ENCODE measurements around the gene BSND.
A peak's percentile ranks its signal among the peaks of the same experiment; 100 is the strongest.
"Not testable (repeated sequence)": the region's sequence is repeated elsewhere in the genome, so short reads cannot be mapped to it uniquely, and the experiment has no call there.

Gene BSND

DNA sequence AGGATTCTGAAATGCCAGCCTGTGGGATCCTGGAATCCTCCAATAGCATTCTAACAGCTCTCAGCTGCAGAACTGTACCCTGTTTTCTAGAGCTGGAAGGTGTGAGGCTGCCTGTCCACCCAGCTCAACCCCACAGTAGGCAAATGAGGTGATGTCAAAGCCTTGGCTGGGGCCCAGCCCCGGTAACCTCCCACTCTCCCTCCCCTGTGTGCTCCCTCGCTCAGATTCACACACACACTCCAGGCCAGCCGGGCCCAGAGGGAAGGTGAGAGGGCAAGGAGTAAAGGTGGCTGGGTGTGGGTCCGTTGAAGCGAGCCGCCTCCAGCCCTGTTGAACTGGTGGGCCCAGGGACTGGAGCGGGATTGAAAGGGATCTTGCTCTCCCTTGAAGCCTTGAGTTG lies at the start of gene BSND:
TSS of gene BSND (plus strand) at position 257 of the 400 bp plus-strand sequence. CDS start 254 bp downstream, outside the sequence.
- no peak for DNase-seq

DNA sequence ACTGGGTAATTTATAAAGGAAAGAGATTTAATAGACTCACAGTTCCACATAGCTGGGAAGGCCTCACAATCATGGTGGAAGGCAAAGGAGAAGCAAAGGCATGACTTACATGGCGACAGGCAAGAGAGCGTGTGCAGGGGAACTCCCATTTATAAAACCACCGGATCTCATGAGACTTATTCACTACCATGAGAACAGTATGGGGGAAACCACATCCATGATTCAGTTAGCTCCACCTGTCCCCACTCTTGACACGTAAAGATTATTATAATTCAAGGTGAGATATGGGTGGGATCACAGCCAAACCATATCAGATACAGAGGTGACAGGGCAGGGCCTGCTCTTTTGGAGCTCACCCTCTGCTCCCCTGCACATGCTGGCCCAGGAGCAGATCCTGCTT lies 49.7 kb upstream of the BSND start:
- DNase-seq, result no peak

DNA sequence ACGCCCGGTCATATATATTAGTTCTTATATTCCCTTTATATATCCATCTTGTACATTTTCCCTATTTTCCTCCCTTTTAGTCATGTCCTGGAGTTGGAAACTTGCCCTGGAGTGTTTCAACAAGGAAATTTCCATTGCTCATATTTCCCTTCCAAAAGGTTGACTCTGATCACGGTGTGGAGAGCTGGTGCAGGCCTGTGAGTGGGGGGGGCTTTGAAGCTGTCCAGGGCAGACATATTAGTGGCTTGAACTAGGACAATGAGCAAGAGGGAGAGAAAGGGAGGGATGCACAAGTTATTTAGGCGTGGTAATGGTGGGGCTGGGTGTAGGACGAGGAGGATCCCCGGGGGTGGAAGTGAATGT lies 48.7 kb upstream of the BSND start:
- no peak for DNase-seq

DNA sequence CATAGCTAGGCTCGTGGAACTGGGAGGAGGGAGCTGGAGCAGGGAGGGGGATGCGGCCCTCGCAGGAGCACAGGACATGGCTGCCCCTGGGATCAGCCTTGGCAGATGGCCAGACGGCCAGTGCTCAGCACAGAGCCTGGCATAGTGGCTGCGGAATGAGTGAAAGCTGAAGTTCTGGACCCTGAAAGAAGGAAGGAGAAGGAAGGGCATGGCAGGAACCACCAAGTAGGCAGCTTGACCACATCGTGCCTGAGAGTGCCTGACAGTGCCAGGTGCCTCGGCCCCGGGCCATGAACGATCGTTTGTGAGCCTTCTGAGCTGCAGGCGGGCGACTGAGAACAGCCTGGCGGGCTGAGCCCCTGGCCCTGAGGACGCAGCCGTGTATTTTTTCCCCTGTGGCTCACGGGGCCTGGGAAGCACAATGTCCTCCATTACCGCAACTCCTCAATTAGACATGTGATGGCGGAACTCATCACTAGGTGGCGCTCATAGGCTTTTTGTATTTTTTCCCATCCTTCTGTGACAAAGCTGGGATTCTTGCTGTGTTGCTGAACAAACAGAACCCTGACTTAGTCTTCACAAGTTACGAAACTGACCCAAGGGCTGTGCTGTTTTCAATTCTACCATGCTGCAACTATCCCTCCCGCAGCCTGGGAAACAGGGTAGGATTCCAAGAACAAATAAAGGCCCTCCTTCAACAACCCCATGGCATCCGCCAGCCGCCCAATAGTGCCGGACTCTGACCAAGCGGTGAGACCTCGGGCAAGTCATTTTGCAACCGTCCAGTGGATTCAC lies 48.2 kb upstream of the BSND start:
- DNase-seq, result peak; percentile 77

DNA sequence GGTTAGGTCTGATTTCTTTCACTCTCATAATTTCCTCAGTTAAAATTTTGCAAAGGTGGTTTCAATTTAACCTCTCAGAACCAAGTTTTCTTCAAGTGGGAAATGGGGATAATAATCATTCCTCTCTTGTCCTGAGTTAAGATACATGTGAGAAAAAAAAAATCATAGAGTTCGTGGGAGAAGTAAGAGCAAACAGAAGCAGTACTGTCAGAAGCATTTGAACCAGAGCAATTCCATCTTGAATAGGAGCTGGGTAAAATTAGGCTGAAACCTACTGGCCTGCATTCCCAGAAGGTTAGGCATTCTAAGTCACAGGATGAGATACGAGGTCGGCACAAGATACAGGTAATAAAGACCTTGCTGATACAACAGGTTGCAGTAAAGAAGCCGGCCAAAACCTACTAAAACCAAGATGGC lies 46.9 kb upstream of the BSND start:
- no peak for DNase-seq

DNA sequence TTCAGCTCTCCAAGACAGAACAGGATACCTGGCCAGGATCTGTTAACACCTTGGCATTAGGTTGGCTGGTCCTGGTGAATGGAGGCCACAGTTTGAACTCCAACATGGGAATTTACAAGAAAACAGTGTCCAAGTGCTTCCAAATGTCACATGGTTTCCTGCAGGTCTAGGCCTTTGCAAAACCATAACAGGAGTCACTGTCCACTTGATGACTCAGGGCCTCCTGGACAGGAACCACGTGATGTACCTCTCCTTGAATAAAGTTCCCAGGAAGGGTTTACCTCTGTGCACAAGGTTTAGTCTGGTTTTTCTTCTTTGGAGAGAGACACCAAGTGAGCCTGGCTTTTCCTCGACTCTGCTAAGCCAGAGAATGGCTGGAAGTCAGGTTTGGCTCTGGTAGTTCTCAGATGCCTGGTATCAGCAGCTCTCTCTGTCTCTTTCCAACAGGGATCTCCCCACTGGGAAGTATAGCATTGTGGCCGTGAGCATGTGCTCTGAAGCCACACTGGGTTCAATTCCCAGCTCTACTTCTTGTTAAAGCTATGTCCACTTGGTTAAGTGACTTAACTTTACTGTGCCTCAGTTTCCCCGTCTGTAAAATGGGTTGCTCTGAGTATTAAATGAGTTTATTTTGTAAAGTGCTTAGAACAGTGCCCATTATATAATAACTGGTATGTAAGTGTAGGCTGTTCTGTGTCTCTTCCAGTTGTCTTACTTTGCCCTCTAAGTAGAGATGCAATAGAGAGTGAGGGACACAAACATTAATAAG lies 45.6 kb upstream of the BSND start:
- no peak for DNase-seq

DNA sequence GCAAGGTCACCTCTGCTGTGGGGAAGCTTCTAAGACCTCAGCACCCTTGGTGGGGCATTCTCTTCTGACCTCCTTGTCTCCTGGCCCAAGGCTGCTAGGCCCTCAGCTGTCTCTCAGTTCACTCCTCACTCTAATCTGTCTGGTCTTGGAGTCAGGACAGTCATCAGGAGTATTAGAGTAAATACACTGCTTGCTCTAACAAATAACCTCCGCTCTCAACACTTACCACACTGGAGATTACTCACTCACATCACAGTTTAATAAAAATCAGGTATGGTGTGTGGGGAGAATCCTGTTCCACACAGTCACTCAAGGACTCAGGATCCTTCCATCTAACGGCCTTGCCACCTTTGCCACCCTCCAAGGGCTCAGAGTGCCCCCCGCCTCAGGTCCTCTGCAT lies 44.9 kb upstream of the BSND start:
- DNase-seq, result no peak

DNA sequence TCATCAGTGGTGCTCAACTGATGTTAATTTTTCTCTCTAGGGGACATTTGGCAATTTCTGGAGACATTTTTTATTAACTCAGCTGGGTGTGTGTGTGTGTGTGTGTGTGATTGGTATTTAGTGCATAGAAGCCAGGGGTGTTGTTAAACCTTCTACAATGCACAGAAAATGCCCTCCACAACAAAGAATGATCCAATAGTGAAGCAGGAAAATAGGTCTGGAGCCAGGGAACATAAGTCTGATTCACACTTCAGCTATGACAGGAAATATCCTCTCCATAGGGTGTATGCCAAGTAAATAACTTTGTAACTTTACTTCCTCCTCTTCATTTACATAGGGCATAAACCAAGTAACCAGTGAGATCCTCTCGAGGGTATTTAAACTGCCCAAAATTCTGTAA lies 43.4 kb upstream of the BSND start:
- no peak for DNase-seq

DNA sequence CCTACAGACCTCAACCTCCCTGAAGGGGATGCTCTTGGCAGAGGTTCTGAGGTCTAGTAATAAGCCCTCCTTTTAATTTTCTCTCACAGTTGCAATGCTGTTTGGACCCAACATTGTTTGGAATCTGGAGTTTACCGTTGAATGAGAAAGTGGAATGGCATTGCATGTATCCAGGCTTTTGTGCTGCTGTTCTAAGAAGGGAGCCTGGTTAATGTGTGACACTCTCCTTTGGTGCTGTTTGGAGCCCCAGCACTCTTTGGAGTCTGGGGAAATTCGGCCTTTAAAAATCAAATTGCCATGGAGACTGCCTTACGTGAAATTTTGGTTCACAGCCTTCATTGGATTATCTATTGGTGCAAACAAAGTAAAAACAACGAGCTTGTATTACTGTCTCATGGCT lies 42.0 kb upstream of the BSND start:
- no peak for DNase-seq

DNA sequence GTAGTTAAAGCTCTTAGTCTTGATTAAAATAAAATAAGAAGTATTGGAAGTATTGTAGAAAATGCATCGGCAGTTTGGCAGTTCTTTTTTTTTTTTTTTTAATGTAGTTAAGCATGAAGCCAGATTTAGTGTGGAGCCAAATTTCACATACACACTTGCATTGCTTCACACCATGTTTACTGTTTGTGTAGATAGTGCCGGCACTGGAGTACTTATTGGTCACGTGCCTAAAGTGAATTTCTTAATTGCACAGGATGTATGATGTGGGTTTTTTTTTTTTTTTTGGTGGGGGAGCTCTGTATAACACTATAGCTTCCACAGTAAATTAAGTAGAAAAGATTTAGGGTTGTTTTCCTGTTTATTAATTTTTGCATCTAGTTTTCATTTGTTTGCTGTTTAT lies 39.5 kb upstream of the BSND start:
- DNase-seq, result no peak

DNA sequence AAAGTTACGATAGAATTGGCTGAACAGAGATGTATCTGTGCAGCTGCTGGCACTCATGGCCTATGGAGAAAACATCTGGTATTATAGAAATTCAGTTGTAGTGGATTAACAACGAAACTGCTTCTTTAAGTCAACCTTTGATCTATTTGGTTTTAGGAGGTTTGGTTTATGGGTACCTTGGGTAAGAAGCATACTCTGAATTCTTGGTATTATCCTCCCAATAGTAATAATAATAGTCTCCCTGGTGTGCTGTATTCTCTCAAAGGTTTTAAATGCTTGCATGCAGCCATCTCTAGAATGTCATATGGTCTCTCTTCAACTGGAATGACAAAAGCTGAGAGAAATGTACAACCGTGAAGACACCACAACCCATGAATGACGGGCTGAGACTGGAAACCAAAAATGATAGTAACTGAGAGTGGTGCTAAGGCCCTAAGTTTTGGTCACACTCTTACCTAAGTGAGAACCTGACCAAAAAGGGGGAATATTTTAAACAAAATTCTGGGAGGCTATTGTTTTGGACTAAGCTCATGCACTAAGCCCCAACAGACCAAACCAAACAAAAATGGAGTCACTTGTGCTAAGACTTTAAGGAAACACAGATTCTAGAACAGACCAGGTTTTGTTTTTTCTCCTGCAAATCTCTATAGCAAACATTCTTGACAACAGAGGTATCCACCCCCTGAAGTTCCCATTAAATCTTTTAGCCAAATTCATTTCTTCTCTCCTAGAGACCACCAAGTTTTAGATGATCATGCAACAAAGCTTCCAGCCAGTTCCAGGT lies 35.9 kb upstream of the BSND start:
- no peak for DNase-seq

DNA sequence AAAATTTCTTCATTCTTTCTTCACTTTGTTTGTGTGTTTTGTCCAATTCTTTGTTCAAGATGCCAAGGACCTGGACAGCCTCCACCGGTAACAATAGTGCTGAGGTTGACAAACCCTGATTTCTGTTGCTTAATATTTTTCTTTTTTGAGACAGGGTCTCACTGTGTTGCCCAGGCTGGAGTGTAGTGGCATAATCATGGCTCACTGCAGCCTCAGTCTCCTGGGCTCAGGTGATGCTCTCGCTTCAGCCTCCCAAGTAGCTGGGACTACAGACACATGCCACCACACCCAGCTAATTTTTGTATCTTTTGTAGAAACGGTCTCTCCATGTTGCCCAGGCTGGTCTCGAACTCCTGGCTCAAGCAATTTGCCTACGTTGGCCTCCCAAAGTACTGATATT lies 34.9 kb upstream of the BSND start:
- not testable (repeated sequence) for DNase-seq

DNA sequence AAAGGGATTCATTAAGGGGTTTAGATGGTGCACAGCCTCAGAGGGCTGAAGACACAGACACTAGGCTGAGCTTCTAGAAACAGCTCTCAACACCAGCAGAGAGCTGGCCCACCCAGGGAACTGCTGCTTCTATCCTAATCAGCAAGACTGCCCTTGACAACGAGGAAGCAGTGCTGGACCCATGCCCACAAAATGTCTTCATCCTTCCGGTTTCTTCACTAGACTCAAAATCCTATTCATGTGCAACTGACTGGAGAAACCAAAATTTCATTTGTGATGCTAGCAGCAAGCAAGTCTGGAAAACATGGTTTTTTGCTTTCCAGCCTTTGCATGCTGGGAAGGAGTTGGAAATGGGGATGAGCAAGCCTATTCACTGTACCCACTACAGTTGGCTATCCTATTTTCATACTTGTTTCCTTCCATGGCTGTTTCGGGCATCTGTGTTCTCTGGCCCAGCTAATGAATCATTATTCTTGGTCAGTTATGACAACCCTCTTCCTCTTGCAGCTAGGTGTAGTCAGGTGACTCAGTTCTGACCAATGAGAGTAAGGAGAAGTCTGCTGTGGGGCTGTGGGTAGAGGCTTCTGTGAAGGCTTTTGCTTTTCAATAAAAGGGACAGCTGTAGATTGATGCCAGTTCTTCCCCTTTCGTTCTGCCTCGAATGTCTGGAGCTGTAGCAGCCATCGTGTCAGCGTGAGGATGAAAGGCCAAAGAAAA lies 33.0 kb upstream of the BSND start:
- DNase-seq, result no peak

DNA sequence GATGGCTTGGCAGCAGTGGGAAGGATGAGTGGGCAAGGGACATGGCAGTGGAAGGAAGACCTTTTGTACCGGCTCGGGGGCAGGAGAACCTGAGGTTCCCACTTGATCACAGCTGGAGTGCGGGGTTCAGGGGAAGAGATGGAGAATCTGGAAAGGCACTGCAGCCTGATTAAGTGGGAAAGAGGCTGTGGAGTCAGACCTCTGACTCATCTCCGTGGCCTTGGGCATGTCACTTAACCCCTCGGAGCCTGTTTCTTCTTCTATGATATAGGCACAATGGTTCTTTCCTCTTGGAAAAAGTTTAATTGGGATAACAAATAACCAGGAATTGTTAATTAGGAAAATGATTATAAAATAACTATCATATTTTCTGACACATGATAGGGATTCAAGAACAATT lies 31.4 kb upstream of the BSND start:
- no peak for DNase-seq

DNA sequence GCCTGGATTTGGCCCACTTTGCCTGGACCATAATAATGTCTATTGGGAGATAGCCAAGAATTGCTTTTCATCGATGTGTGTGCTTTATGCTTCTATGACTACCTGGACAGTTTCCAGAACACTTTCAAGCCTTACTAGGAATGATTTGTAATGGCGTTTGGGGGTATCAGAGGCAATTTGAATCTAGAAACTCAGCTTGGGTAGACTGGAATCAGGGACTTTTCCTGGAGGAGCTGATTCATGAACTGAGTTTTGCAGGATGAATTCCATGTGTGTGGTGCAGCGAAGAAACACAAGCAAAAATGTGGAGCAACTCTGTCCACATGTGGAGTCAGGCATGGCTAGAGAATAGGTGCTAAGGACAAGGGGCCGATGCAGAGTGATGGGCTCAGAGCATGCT lies 30.2 kb upstream of the BSND start:
- no peak for DNase-seq

DNA sequence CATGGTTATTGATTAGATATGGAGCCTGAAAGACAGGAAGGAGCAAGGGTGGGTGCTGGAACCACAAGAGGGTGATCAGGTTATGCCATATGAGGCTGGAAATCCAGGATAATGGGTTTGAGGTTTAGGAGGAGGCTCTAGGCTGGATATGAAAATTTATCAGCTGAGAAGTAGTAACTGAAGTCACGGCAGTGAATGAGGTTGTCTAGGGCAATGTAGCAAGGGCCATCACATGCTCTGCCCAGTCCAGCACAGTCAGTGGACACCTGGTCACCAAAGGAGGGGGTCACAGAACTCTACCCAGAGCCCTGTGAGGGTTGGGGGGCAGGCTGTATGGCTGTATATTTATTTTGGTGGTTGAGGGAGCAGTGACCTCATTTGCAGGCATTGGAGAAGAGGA lies 28.9 kb upstream of the BSND start:
- DNase-seq, result no peak

DNA sequence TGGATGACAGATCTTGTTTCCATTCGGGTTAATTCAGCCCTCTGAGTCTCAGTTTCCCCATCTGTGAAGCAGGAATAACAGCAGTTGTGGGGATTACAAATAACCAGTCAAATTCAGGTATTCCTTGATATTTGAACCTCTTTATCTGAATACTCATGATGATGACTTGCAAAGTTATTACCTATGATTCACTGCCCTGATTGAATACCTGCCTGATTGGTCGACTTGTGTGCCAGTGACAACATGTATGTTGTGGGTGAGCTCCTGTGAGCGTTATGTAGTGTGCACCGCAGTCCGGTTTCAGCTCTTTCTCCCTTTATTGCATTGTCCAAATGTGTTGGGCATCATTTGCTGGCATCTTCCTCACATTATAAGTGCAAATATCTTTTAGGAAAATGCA lies 27.8 kb upstream of the BSND start:
- no peak for DNase-seq

DNA sequence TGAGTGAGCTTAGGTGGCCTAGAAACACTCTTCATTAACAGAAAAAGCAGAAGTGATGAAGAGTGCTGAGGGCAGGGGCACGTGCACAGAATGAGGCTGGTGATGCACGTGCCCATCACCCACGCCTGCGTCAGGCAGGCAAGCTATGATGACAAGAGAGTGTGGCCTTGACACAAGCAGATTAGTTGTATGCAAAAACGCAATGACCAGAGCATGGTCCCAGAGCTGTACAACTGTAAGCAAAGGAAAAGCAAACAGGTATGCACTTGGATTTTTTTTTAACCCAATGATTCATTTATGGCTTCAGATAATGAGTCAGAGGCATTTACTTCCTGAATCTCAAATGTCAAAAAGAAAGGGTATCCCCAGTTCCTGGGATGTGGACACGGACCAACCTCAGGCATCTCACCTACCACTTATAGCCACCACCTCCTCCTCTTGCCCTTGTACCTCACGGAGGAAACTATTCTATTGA lies 27.4 kb upstream of the BSND start:
- no peak for DNase-seq

DNA sequence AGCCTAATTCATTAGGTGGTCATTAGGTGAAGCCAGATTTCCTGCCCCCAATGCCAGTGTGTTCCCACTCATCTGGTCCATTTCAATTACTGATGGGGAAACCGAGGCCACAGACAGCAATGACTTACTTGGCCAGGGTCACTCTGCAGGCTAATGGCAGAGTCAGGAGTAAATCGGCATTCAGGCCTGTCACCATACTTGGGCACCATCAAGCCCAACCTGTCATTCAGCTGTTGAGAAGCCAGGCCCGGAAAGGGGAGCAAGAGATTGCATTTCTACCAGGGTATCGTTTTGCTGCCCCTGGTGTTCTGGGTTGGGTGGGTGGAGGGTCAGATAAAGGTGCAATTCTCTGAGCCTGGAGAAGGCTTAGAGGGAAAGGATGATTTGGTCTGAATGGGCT lies 26.3 kb upstream of the BSND start:
- DNase-seq, result no peak

DNA sequence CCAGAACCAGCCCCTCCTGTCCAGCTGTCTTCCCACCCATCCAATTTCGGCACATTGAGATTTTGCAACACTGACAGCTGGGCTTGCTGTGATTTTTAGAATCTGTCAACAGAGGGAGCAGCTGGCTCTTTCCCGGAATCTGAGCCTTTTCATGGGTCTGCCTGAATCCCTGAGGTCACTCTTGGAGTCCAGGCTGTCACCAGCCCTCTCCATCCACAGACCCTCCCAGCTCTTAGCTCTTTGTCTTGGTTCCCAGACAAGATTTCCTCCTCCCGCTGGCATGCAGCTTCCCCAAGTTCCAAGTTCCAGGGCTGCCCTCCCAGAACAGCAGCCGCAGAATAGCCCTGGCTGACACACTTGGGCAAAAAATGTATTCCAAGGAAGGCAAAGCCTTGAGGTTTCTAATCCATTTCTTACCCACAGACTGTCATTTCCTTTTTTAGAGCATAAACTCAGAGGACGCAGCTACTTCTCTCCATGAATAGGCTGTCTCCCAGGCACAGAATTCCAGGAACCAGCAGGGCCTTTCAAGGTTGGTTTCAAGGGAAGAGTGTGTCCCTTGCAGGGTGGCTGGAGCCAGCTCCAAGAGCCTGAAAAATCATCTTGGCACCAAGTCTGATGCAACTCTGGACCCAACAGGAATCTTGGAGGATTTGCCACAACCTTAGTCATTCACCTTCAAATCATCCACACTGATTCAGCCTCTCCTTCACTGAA lies 25.4 kb upstream of the BSND start:
- DNase-seq, result peak; percentile 44

DNA sequence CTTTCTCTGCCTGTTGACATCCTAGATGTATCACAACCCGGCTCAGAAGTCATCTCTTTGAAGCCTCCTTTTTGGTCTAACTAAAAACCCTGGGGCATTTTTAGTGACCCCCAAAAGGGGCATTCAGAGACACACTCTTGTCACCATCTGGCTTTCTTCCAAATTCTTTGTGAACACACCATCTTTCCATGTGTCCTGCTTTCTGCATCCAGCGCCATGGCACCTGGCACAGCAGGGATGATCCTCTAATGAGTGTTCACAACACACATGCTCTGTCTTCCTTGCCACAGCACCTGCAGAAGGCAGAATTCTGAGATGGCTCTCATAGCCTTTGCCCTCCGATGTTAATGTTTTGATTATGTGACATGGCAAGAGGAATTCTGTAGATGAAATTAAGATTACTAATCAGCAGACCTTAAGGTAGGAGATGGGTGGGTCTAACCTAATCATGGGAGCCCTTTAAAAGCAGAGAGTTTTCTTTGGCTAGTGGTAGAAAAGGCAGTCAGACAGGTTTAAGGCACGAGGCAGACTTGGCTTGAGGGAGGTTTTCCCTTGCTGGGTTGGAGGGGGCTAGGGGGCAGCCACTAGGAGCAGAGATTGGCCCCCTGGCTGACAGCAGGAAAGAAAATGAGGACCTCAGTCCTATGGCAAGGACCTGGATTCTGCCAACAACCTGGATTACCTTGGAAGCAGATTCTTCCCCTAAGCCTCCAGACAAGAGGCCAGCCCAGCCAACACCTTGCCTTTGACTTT lies 23.2 kb upstream of the BSND start:
- DNase-seq, result peak; percentile 53

DNA sequence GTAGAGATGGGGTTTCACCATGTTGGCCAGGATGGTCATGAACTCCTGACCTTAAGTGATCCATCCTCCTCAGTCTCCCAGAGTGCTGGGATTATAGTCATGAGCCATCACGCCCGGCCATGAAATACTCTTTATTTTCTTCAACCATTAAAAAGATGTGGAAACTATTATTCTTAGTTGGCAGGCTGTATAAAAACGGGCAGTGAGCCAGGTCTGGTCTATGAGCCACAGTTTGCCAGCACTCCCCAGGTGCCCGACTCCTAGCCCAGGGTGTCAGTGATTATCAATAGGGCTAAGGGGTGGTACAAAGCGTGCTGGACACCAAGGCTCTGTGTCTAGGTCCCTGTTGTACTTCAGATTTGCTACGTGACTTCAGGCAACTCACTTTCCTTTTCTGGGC lies 22.0 kb upstream of the BSND start:
- peak; percentile 28 for DNase-seq
